ENCODE results near the gene DOK5. TPM values are rescaled to one million over a fixed set of nuclear protein-coding genes. Genes with fewer than 3 reads are reported as not detected.

The DOK5 gene
- total RNA-seq, 1 donor from 2014 or later, result 0.74 TPM

DNA sequence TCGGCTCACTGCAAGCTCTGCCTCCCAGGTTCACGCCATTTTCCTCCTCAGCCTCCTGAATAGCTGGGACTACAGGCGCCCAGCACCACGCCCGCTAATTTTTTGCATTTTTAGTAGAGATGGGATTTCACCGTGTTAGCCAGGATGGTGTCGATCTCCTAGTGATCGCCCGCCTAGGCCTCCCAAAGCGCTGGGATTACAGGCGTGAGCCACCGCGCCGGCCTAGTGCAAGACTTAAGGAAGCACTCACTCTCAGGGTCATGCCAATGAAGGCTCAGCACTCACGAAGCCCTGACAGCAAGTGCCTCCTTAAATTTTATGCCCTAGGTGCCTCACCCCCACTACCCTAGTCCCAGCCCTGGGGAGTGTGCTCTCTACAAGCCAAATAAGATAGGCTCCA is 4.7 kb upstream of the DOK5 start:
- Histone ChIP-seq H3K4me3 (no peak overlapping the region), H3K4me1 (no peaks in the 10 kb centered on the region), H3K9me3 (no peaks in the 10 kb centered on the region), H3K36me3 (no peaks in the 10 kb centered on the region), H3K27ac (no peak overlapping the region), H3K27me3 (ENCODE audit: low read depth) (peaks cover 10% of the 10 kb centered on the region)
- intact Hi-C loops (cut with DNase I), result no loop called here
- ATAC-seq (no peak), DNase-seq (no peak)
- TF ChIP-seq, protein P1, sequence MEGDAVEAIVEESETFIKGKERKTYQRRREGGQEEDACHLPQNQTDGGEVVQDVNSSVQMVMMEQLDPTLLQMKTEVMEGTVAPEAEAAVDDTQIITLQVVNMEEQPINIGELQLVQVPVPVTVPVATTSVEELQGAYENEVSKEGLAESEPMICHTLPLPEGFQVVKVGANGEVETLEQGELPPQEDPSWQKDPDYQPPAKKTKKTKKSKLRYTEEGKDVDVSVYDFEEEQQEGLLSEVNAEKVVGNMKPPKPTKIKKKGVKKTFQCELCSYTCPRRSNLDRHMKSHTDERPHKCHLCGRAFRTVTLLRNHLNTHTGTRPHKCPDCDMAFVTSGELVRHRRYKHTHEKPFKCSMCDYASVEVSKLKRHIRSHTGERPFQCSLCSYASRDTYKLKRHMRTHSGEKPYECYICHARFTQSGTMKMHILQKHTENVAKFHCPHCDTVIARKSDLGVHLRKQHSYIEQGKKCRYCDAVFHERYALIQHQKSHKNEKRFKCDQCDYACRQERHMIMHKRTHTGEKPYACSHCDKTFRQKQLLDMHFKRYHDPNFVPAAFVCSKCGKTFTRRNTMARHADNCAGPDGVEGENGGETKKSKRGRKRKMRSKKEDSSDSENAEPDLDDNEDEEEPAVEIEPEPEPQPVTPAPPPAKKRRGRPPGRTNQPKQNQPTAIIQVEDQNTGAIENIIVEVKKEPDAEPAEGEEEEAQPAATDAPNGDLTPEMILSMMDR (IDR thresholded peaks at IDR 0.05), result no peak

DNA sequence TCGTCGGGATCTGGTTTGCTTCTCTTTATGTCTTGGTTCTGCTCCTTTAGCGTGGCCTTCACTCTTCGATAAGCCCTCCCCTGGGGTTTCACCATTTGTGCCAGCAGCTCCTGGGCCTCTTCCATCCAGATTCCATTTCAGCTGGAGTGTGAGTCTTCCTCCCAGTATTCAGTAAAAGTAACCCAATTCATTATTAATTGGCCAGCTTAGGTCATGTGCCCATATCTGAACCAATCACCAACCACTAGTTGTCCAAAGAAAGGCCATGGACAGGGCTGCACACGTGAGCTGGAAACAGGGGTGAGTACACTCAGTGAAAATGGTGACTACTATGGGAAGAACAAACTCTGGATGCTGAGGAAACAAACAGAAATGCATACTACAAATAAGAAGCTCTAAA is 2.8 kb upstream of the DOK5 start:
- ATAC-seq (no peak), DNase-seq (no peak)
- intact Hi-C loops (cut with DNase I), result no loop called here
- TF ChIP-seq, protein P1 (IDR thresholded peaks at IDR 0.05), result no peak
- Histone ChIP-seq H3K36me3 (no peaks in the 10 kb centered on the region), H3K27me3 (ENCODE audit: low read depth) (peaks cover 29% of the 10 kb centered on the region), H3K4me3 (no peak overlapping the region), H3K9me3 (no peaks in the 10 kb centered on the region), H3K27ac (no peak overlapping the region), H3K4me1 (peaks cover 6% of the 10 kb centered on the region)

DNA sequence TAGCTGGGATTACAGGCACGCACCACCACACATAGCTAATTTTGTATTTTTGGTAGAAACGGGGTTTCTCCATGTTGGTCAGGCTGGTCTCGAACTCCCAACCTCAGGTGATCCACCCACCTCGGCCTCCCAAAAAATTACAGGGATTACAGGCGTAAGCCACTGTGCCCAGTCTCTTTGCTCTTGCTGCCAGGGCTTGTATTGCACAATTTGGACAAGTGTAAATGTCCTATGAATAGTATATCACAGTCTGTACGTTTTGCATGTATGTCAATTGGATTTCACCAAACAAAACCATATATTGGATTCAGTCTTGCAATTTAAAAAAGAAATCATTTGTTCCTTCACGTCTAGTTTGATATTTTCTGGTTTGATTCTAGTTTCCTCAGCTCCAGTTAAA is 2.1 kb upstream of the DOK5 start:
- Histone ChIP-seq H3K4me3 (no peak overlapping the region), H3K4me1 (peaks cover 6% of the 10 kb centered on the region), H3K9me3 (no peaks in the 10 kb centered on the region), H3K27me3 (ENCODE audit: low read depth) (peaks cover 37% of the 10 kb centered on the region), H3K27ac (no peak overlapping the region), H3K36me3 (no peaks in the 10 kb centered on the region)
- TF ChIP-seq, protein P1 (IDR thresholded peaks at IDR 0.05), result no peak
- no peak for DNase-seq
- ATAC-seq, result no peak
- intact Hi-C loops (cut with DNase I), result no loop called here

DNA sequence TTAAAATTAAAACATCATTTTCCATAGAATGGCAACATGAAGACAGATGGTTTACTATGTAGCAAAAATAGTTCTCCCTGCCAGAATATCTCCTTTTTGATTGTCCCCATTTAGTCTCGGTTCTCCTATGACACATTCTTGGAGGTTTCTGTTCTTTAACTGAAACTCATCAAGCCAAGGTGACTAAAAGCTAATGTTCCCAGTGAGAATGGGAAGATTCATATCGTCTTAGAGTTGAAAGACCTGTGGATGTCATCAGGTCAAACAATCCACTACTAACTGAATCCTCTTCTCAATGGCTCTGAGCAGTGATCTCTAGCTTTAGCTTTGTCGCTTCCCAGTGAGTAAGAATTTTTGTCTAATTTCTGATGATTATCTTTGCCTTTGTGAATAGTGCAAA is 1.3 kb upstream of the DOK5 start:
- H3K4me1 ChIP-seq, result peaks cover 6% of the 10 kb centered on the region
- no peaks in the 10 kb centered on the region for H3K36me3 ChIP-seq
- no peak overlapping the region for H3K4me3 ChIP-seq
- TF ChIP-seq, protein P1 (IDR thresholded peaks at IDR 0.05), result no peak
- ATAC-seq (no peak), DNase-seq (no peak)
- no peak overlapping the region for H3K27ac ChIP-seq
- H3K27me3 ChIP-seq (ENCODE audit: low read depth), result peaks cover 41% of the 10 kb centered on the region
- intact Hi-C loops (cut with DNase I), result no loop called here
- no peaks in the 10 kb centered on the region for H3K9me3 ChIP-seq

DNA sequence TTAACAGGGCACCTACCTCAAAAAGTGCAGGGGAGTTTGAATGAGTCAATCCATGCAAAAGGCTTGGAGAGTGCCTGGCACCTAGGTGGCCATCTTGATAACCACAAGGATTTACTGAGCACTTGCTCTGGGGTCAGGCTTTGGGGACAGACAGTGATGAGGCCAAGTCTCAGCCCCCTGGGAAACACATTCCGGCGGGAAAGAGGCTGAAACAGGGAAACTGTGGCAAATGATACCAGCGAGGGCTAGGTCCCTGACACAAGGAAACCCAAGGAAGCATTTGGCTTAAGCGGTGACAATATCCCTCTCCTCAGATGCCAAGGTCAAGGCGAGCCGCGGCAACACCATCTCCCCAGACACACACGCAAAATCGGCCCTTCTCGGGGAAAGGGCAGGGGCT is 527 bp upstream of the DOK5 start:
- intact Hi-C loops (cut with DNase I), result no loop called here
- ATAC-seq, result no peak
- Histone ChIP-seq H3K4me3 (peak overlapping the region; percentile 55), H3K27ac (no peak overlapping the region), H3K9me3 (no peaks in the 10 kb centered on the region), H3K4me1 (peaks cover 6% of the 10 kb centered on the region), H3K36me3 (no peaks in the 10 kb centered on the region), H3K27me3 (ENCODE audit: low read depth) (peaks cover 49% of the 10 kb centered on the region)
- DNase-seq, result no peak
- TF ChIP-seq, protein P1 (IDR thresholded peaks at IDR 0.05), result no peak

Data from lower lobe of right lung (tissue), 2 donors.